IMR-90 (cell line): ENCODE data around the gene SPDYE16. TPM values are rescaled to one million over a fixed set of nuclear protein-coding genes. Genes with fewer than 3 reads are reported as not detected.
"Not testable (repeated sequence)": the region's sequence is repeated elsewhere in the genome, so short reads cannot be mapped to it uniquely, and the experiment has no call there.

Source experiments
- ATAC-seq: fragments of 200-7000 bp; cut with Tn5 transposase; 2 replicates; pipeline ENCODE4 v1.9.1; 2020; ENCODE audit warnings: low read depth, mild to moderate bottlenecking, moderate library complexity
- BruUV-seq: library from RNA; stranded (reverse); fragments of 400-500 nt; replicated peaks from 2 replicates; lab custom pipeline; 2021; lab: Mats Ljungman, UMichigan
- CTCF ChIA-PET: fragments of 300-600 bp; formaldehyde crosslinking; extraction: SDS; loops from one replicate; lab custom pipeline; 2021; ENCODE audit warnings: antibody characterized with exemption; lab: Yijun Ruan, JAX
- POLR2A ChIA-PET: fragments of 300-600 bp; sonication (Branson Sonifier 250); formaldehyde crosslinking; loops from one replicate; lab custom pipeline; 2022; ENCODE audit warnings: antibody characterized with exemption; ENCODE audit not compliant: unreplicated experiment; lab: Charles Lee
- DNase-seq: peaks from one replicate; pipeline ENCODE4 v3.0.0; 2013
- H2AFZ ChIP-seq: replicated peaks from 2 replicates; pipeline ENCODE3; 2013; ENCODE audit warnings: low read length, mild to moderate bottlenecking; ENCODE audit not compliant: poor library complexity
- H2AK5ac ChIP-seq: 2 replicates; pipeline ENCODE4 v1.6.1; 2013; ENCODE audit warnings: low read depth, low read length, inconsistent platforms
- H2AK9ac ChIP-seq: replicated peaks from 2 replicates; pipeline ENCODE3; 2013; ENCODE audit warnings: mild to moderate bottlenecking, low read depth, low read length, moderate library complexity; ENCODE audit not compliant: poor library complexity
- H2BK120ac ChIP-seq: 2 replicates; pipeline ENCODE4 v1.6.1; 2013; ENCODE audit warnings: low read depth, low read length, inconsistent platforms
- H2BK15ac ChIP-seq: 3 replicates; pipeline ENCODE4 v1.6.1; 2013; ENCODE audit warnings: low read depth, low read length, inconsistent platforms
- H2BK20ac ChIP-seq: 2 replicates; pipeline ENCODE4 v1.6.1; 2013; ENCODE audit warnings: low read depth, mild to moderate bottlenecking, inconsistent platforms, low read length, moderate library complexity
- H2BK5ac ChIP-seq: 2 replicates; pipeline ENCODE4 v1.6.1; 2013; ENCODE audit warnings: mild to moderate bottlenecking, low read depth, low read length, inconsistent platforms; ENCODE audit not compliant: poor library complexity, severe bottlenecking
- H3K14ac ChIP-seq: replicated peaks from 2 replicates; pipeline ENCODE4 v1.6.1; 2013; ENCODE audit warnings: low read depth, low read length, inconsistent platforms
- H3K18ac ChIP-seq: 2 replicates; pipeline ENCODE4 v1.6.1; 2013; ENCODE audit warnings: low read depth, low read length, control low read depth
- H3K23ac ChIP-seq: 2 replicates; pipeline ENCODE4 v1.6.1; 2013; ENCODE audit warnings: low read depth, low read length, inconsistent platforms
- H3K27ac ChIP-seq: 2 replicates; pipeline ENCODE4 v1.5.1; 2013; ENCODE audit warnings: mild to moderate bottlenecking, control low read depth, low read length; ENCODE audit not compliant: insufficient read depth
- H3K27me3 ChIP-seq: 2 replicates; pipeline ENCODE4 v1.6.1; 2013; ENCODE audit warnings: low read length; ENCODE audit not compliant: control insufficient read depth, insufficient read depth
- H3K36me3 ChIP-seq: 2 replicates; pipeline ENCODE4 v1.6.1; 2013; ENCODE audit warnings: low read length, mixed read lengths; ENCODE audit not compliant: control insufficient read depth, insufficient read depth
- H3K4ac ChIP-seq: 2 replicates; pipeline ENCODE4 v1.6.1; 2013; ENCODE audit warnings: low read depth, low read length, inconsistent platforms
- H3K4me1 ChIP-seq: 2 replicates; pipeline ENCODE4 v1.6.1; 2013; ENCODE audit warnings: low read length, mixed read lengths; ENCODE audit not compliant: control insufficient read depth, insufficient read depth
- H3K4me2 ChIP-seq: 2 replicates; pipeline ENCODE4 v1.6.1; 2013; ENCODE audit warnings: low read depth, mild to moderate bottlenecking, control low read depth, low read length, moderate library complexity
- H3K4me3 ChIP-seq: 2 replicates; pipeline ENCODE4 v1.5.1; 2013; ENCODE audit warnings: low read depth, mild to moderate bottlenecking, control low read depth, low read length, moderate library complexity; ENCODE audit not compliant: insufficient read depth
- H3K56ac ChIP-seq: 2 replicates; pipeline ENCODE4 v1.6.1; 2013; ENCODE audit warnings: low read length, inconsistent platforms; ENCODE audit not compliant: insufficient read depth; ENCODE audit errors: extremely low read depth
- H3K79me1 ChIP-seq, 2 experiments: 2 replicates each; pipeline ENCODE4 v1.6.1; 2013; ENCODE audit warnings: low read length in 2 of 2, inconsistent platforms in 1 of 2, low read depth in 1 of 2
- H3K9ac ChIP-seq: 2 replicates; pipeline ENCODE4 v1.6.1; 2013; ENCODE audit warnings: low read depth, low read length, control low read depth
- H3K9me1 ChIP-seq: 2 replicates; pipeline ENCODE4 v1.6.1; 2013; ENCODE audit warnings: low read length, inconsistent platforms; ENCODE audit not compliant: insufficient read depth
- H3K9me3 ChIP-seq: 2 replicates; pipeline ENCODE4 v1.6.1; 2013; ENCODE audit warnings: low read length; ENCODE audit not compliant: control insufficient read depth, insufficient read depth
- H4K20me1 ChIP-seq: 2 replicates; pipeline ENCODE4 v1.6.1; 2013; ENCODE audit warnings: low read length, inconsistent platforms; ENCODE audit not compliant: insufficient read depth
- H4K5ac ChIP-seq: 2 replicates; pipeline ENCODE4 v1.6.1; 2013; ENCODE audit warnings: mild to moderate bottlenecking, low read depth, low read length, control low read depth
- H4K8ac ChIP-seq, 2 experiments: 2 replicates each; pipeline ENCODE4 v1.6.1; 2013; ENCODE audit warnings: low read depth in 2 of 2, low read length in 2 of 2, control low read depth in 1 of 2, inconsistent platforms in 1 of 2
- H4K91ac ChIP-seq: 2 replicates; pipeline ENCODE4 v1.6.1; 2013; ENCODE audit warnings: low read depth, low read length, inconsistent platforms; ENCODE audit not compliant: insufficient read depth
- WGBS, 2 experiments: methylation state at CpG; one replicate each; pipeline versions ENCODE4 v1.1.5 to v1.1.7; 2013; ENCODE audit warnings: missing lambda C conversion rate in 2 of 2; ENCODE audit not compliant: insufficient read length in 1 of 2; ENCODE audit errors: extremely low coverage in 2 of 2; 5-methylcytosine and 5-hydroxymethylcytosine counted together
- dilution Hi-C: fragments of 300-500 bp; cut with HindIII; formaldehyde crosslinking; loops from one replicate; pipeline ENCODE4 v1.14.3; 2018; ENCODE audit warnings: low sequenced_read_pairs; ENCODE audit not compliant: unreplicated experiment
- in situ Hi-C: fragments of 300-500 bp; cut with MboI; formaldehyde crosslinking; loops from 3 replicates; pipeline ENCODE4 v1.14.3; 2019; ENCODE audit warnings: low sequenced_read_pairs, inconsistent platforms, mixed read lengths
- intact Hi-C: fragments of 100-400 bp; cut with micrococcal nuclease; formaldehyde crosslinking; loops from 2 replicates; pipeline ENCODE4 v1.10.0; 2022
- polyA plus RNA-seq, 3 experiments: library from polyadenylated mRNA; depleted of rRNA; stranded (reverse); fragments of >200 nt; gene quantifications; 2 replicates each; pipeline ENCODE4 v1.2.3, GENCODE V29; 2012; ENCODE audit warnings: low replicate concordance in 1 of 3
- total RNA-seq: library from RNA; depleted of rRNA; stranded (reverse); fragments of >200 nt; gene quantifications from 2 replicates; pipeline ENCODE4 v1.2.3, GENCODE V29; 2012

Gene SPDYE16
- total and polyA plus RNA-seq, 2 of the 4 experiments (the other 2 are of a cell fraction): not detected

DNA sequence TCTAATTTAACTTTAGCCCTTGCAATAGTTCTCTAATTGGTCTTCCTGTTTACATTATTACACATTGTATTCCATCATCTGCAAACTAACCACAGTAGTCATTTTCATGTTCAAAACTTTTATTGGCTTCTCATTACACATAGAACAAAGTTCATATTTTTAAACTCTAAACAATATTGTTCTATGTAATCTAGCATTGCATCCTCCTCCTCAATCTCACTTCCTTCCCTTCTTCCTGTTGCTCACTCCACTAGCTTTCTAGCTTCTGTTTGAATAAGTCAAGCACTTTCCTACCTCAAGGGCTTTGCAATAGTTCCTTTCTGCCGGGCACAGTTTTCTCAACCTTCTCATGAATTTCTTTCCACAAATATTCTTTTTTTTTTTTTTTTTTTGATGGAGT, 45.5 kb upstream of the SPDYE16 start:
- H4K8ac ChIP-seq, H3K4me2 ChIP-seq, H4K5ac ChIP-seq, H3K18ac ChIP-seq, H2BK120ac ChIP-seq, H3K14ac ChIP-seq, dilution Hi-C loops, H2BK5ac ChIP-seq, H2BK15ac ChIP-seq, H3K23ac ChIP-seq, H2AK5ac ChIP-seq, DNase-seq, CTCF ChIA-PET, H3K36me3 ChIP-seq, H3K9me1 ChIP-seq, ATAC-seq, H3K4me1 ChIP-seq, in situ Hi-C loops, H2AK9ac ChIP-seq, H3K9me3 ChIP-seq, POLR2A ChIA-PET, H3K27ac ChIP-seq, H3K27me3 ChIP-seq, BruUV-seq, H3K9ac ChIP-seq, H3K56ac ChIP-seq, intact Hi-C loops, H4K91ac ChIP-seq, H2AFZ ChIP-seq, H3K4me3 ChIP-seq, H3K4ac ChIP-seq, H2BK20ac ChIP-seq: not testable (repeated sequence)
- Histone ChIP-seq H4K20me1 (peaks cover 24% of the 10 kb centered on the region), H3K79me1 (peaks cover 6 to 43% of the 10 kb centered on the region in 2 experiments)
- no CpG with 5 or more reads among the region's 1 CpG for WGBS, 2 experiments

DNA sequence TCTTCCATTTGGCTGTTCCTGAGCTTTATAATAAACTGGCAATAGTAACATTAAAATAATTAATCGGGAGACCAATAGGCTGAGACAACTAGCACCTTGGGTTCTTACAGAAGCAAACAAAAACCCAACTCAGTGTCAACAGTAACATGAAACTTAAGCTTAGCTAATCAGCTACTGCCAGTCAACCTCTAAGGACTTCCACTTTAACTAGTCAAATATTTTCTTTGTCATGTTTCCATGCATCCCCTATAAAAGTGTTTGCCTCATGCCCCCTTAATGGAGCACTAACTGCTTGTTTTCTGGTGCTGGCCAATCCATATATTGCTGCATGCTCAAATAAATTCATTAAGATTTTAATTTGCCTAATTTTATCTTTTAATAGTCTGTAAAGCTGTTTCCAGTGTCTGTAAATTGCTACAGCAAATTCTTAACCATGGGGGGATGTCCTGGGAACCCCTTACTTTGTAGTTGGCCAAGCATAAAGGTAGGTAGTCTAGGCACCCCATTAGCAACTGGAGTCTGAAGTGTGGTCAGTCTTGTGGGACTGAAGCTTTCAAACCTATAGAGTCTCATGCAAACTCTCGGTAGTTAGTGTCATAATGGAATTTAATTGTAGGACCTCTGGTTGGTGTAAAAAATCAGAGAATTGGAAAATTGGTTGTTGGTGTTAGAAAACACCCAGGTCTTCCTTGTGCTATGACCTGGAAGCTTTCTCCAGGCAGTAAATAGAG, 43.7 kb upstream of the SPDYE16 start:
- BruUV-seq, POLR2A ChIA-PET, H3K9me1 ChIP-seq, H3K9ac ChIP-seq, H2BK120ac ChIP-seq, H2AFZ ChIP-seq, ATAC-seq, H2BK20ac ChIP-seq, H3K14ac ChIP-seq, CTCF ChIA-PET, H3K4me3 ChIP-seq, H2AK9ac ChIP-seq, DNase-seq, H2BK5ac ChIP-seq, H4K8ac ChIP-seq, in situ Hi-C loops, H3K9me3 ChIP-seq, intact Hi-C loops, H3K4me2 ChIP-seq, H3K18ac ChIP-seq, H3K56ac ChIP-seq, H4K5ac ChIP-seq, H3K36me3 ChIP-seq, H2AK5ac ChIP-seq, H3K23ac ChIP-seq, H3K4me1 ChIP-seq, H3K27ac ChIP-seq, dilution Hi-C loops, H3K27me3 ChIP-seq, H3K4ac ChIP-seq, H2BK15ac ChIP-seq, H4K91ac ChIP-seq: not testable (repeated sequence)
- Histone ChIP-seq H3K79me1 (peaks cover 2 to 30% of the 10 kb centered on the region in 2 experiments; a peak in 3 of 4 replicates), H4K20me1 (peaks cover 24% of the 10 kb centered on the region)
- WGBS, 2 experiments: no CpG with 5 or more reads among the region's 2 CpGs
